GM23338 (cell line): ENCODE data around the gene APBA1. TPM values are rescaled to one million over a fixed set of nuclear protein-coding genes. Genes with fewer than 3 reads are reported as not detected.

Source experiments
- ZNF114 ChIP-seq: fragments of 250-450 bp; sonication (Bioruptor Pico); IDR thresholded peaks from 2 replicates; pipeline ENCODE4 v1.5.0; 2020; ENCODE audit warnings: mild to moderate bottlenecking, moderate library complexity
- ZNF331 ChIP-seq: fragments of 250-450 bp; sonication (Bioruptor Pico); IDR thresholded peaks from 2 replicates; pipeline ENCODE4 v1.5.0; 2020; ENCODE audit warnings: low read depth, mild to moderate bottlenecking, moderate library complexity
- polyA plus RNA-seq: library from polyadenylated mRNA; unstranded; fragments of >200 nt; fragmentation: Nextera tagmentation; extraction: Ambion mirVana; gene quantifications from 2 replicates; pipeline ENCODE4 v1.2.1, GENCODE V29; 2016
- total RNA-seq: library from RNA; depleted of rRNA; stranded (reverse); fragments of >200 nt; shearing (Covaris generic); gene quantifications from 2 replicates; pipeline ENCODE4 v1.2.3, GENCODE V29; 2014
- TF ChIP-seq, protein P1 (sequence below): fragments of 250-450 bp; sonication (Bioruptor Pico); IDR thresholded peaks from 2 replicates; pipeline ENCODE4 v1.5.0; 2020; ENCODE audit warnings: mild to moderate bottlenecking, moderate library complexity
- TF ChIP-seq, protein P2 (sequence below), 2 experiments: fragments of 200-600 bp in 1 of 2; sonication (generic) in 1 of 2; conservative IDR thresholded peaks; 2 replicates each; pipeline versions ENCODE4 v1.5.1 to v1.6.1; 2016 to 2017; ENCODE audit warnings: antibody characterized with exemption in 2 of 2, low read depth in 2 of 2, mild to moderate bottlenecking in 2 of 2, moderate library complexity in 1 of 2
- TF ChIP-seq, protein P3 (sequence below): IDR thresholded peaks from 2 replicates; pipeline ENCODE4 v1.6.1; 2016; ENCODE audit warnings: antibody characterized with exemption

Gene APBA1
- total and polyA plus RNA-seq, 2 experiments from 2014 or later, result 0.26 to 1.0 TPM

DNA sequence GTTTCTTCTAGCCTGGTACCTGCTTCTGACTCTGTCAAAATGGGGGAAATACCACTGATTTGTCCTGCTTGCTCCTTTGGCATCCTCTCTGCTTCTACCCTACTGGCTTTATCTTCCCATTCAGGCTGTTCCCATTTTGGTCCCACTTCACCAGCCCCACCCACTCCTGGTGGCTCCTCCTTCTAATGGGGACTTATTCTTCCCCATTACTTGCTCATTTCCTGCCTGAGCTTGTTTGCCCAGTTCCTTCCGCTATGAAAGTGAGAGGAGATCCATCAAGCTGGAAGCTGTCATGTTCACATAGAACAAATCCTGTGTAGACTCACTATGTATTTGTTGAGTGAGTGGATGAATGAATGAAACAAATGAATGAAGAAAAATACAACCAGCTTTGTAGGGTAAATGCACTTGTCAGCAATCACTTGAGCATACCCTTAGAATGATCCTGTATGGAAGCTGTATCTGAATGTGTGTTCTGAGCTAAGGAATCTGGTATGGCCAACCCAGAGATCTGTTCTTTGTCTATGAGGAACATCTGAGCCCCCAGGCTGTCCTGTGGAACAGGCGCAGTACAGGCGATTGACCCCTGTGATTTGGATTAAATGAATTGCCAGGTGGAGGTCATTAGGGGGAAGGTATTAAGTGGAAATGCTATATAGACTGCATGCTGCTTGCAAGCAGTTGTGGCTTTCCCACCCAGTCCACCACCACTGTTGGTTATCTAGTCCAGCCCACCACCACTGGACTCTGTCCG lies 89.5 kb downstream of the APBA1 start (continued):
- TF ChIP-seq, protein P1, sequence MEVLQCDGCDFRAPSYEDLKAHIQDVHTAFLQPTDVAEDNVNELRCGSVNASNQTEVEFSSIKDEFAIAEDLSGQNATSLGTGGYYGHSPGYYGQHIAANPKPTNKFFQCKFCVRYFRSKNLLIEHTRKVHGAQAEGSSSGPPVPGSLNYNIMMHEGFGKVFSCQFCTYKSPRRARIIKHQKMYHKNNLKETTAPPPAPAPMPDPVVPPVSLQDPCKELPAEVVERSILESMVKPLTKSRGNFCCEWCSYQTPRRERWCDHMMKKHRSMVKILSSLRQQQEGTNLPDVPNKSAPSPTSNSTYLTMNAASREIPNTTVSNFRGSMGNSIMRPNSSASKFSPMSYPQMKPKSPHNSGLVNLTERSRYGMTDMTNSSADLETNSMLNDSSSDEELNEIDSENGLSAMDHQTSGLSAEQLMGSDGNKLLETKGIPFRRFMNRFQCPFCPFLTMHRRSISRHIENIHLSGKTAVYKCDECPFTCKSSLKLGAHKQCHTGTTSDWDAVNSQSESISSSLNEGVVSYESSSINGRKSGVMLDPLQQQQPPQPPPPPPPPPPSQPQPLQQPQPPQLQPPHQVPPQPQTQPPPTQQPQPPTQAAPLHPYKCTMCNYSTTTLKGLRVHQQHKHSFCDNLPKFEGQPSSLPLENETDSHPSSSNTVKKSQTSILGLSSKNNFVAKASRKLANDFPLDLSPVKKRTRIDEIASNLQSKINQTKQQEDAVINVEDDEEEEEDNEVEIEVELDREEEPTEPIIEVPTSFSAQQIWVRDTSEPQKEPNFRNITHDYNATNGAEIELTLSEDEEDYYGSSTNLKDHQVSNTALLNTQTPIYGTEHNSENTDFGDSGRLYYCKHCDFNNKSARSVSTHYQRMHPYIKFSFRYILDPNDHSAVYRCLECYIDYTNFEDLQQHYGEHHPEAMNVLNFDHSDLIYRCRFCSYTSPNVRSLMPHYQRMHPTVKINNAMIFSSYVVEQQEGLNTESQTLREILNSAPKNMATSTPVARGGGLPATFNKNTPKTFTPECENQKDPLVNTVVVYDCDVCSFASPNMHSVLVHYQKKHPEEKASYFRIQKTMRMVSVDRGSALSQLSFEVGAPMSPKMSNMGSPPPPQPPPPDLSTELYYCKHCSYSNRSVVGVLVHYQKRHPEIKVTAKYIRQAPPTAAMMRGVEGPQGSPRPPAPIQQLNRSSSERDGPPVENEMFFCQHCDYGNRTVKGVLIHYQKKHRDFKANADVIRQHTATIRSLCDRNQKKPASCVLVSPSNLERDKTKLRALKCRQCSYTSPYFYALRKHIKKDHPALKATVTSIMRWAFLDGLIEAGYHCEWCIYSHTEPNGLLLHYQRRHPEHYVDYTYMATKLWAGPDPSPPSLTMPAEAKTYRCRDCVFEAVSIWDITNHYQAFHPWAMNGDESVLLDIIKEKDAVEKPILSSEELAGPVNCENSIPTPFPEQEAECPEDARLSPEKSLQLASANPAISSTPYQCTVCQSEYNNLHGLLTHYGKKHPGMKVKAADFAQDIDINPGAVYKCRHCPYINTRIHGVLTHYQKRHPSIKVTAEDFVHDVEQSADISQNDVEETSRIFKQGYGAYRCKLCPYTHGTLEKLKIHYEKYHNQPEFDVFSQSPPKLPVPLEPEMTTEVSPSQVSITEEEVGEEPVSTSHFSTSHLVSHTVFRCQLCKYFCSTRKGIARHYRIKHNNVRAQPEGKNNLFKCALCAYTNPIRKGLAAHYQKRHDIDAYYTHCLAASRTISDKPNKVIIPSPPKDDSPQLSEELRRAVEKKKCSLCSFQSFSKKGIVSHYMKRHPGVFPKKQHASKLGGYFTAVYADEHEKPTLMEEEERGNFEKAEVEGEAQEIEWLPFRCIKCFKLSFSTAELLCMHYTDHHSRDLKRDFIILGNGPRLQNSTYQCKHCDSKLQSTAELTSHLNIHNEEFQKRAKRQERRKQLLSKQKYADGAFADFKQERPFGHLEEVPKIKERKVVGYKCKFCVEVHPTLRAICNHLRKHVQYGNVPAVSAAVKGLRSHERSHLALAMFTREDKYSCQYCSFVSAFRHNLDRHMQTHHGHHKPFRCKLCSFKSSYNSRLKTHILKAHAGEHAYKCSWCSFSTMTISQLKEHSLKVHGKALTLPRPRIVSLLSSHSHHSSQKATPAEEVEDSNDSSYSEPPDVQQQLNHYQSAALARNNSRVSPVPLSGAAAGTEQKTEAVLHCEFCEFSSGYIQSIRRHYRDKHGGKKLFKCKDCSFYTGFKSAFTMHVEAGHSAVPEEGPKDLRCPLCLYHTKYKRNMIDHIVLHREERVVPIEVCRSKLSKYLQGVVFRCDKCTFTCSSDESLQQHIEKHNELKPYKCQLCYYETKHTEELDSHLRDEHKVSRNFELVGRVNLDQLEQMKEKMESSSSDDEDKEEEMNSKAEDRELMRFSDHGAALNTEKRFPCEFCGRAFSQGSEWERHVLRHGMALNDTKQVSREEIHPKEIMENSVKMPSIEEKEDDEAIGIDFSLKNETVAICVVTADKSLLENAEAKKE, result no peak
- TF ChIP-seq ZNF331 (CRISPR knock-in tag) (no peak), ZNF114 (CRISPR knock-in tag) (no peak)
- TF ChIP-seq, protein P2, sequence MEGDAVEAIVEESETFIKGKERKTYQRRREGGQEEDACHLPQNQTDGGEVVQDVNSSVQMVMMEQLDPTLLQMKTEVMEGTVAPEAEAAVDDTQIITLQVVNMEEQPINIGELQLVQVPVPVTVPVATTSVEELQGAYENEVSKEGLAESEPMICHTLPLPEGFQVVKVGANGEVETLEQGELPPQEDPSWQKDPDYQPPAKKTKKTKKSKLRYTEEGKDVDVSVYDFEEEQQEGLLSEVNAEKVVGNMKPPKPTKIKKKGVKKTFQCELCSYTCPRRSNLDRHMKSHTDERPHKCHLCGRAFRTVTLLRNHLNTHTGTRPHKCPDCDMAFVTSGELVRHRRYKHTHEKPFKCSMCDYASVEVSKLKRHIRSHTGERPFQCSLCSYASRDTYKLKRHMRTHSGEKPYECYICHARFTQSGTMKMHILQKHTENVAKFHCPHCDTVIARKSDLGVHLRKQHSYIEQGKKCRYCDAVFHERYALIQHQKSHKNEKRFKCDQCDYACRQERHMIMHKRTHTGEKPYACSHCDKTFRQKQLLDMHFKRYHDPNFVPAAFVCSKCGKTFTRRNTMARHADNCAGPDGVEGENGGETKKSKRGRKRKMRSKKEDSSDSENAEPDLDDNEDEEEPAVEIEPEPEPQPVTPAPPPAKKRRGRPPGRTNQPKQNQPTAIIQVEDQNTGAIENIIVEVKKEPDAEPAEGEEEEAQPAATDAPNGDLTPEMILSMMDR (conservative IDR thresholded peaks at IDR 0.05; ENCODE audit: low read depth in 2 of 2), result no peak
- TF ChIP-seq, protein P3, sequence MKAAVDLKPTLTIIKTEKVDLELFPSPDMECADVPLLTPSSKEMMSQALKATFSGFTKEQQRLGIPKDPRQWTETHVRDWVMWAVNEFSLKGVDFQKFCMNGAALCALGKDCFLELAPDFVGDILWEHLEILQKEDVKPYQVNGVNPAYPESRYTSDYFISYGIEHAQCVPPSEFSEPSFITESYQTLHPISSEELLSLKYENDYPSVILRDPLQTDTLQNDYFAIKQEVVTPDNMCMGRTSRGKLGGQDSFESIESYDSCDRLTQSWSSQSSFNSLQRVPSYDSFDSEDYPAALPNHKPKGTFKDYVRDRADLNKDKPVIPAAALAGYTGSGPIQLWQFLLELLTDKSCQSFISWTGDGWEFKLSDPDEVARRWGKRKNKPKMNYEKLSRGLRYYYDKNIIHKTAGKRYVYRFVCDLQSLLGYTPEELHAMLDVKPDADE, result no peak
